Fibroblast of lung (primary cell): ENCODE data around the gene NF2.

Source experiments
- EZH2 ChIP-seq: IDR thresholded peaks from 2 replicates; pipeline ENCODE4 v1.5.1; 2012; ENCODE audit warnings: low read length, control low read depth, mild to moderate bottlenecking; ENCODE audit errors: missing control alignments
- TF ChIP-seq, protein P1 (sequence below), 2 donors: IDR thresholded peaks in 1 of 2; conservative IDR thresholded peaks in 1 of 2; 1 replicate in 1 of 2; 2 replicates in 1 of 2; pipeline ENCODE4 v1.5.1; 2011 to 2012; ENCODE audit warnings: low read length in 2 of 2, control low read depth in 1 of 2, inconsistent platforms in 1 of 2, low read depth in 1 of 2, mild to moderate bottlenecking in 1 of 2

DNA sequence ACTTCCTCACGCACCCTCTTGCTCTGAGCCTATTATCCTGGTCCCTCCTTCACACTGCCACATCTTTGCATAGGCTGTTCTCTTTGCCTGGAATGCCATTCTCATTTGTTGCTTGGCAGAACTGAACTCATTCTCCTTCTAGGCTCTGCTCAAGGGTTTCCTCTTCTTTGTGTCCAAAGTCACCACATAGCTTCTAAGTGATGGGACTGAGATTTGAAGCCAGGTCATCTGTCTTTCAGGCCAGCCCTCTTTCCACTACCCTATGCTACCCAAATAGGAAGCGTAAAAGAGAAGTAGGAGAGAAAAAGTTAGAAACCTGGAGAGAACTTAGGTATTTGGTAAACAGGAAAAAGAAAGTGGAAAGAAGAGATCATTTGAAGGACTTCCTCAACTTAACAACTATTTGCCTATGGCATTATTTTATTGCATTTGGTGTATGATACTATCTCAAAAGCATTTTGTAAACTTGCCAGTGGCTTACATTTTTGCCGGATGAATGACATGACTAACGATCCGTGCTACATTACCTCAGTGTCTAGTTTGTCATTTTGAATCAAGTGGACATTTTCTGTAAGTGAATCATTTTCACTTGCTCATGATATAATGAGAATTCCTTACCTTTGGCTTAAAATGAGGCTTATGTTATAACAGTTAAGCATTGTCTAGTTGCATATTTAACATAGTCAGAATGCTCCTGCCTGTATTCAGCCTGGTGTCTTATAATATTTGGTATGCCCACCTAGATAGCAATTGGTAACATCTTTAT, 18.5 kb downstream of the NF2 start:
- TF ChIP-seq, protein P1, sequence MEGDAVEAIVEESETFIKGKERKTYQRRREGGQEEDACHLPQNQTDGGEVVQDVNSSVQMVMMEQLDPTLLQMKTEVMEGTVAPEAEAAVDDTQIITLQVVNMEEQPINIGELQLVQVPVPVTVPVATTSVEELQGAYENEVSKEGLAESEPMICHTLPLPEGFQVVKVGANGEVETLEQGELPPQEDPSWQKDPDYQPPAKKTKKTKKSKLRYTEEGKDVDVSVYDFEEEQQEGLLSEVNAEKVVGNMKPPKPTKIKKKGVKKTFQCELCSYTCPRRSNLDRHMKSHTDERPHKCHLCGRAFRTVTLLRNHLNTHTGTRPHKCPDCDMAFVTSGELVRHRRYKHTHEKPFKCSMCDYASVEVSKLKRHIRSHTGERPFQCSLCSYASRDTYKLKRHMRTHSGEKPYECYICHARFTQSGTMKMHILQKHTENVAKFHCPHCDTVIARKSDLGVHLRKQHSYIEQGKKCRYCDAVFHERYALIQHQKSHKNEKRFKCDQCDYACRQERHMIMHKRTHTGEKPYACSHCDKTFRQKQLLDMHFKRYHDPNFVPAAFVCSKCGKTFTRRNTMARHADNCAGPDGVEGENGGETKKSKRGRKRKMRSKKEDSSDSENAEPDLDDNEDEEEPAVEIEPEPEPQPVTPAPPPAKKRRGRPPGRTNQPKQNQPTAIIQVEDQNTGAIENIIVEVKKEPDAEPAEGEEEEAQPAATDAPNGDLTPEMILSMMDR (conservative IDR thresholded peaks at IDR 0.05 in 1 of 2, IDR thresholded peaks at IDR 0.05 in 1 of 2; ENCODE audit: low read depth in 1 of 2, low read length in 2 of 2): no peak
- TF ChIP-seq EZH2: no peak
